HFF-Myc (cell line): Measurements from ENCODE around the gene STAC.

Experiments used
- DNase-seq: peaks from one replicate; pipeline ENCODE4 v3.0.0-alpha.2; 2011; ENCODE audit warnings: low read depth; ENCODE audit errors: extremely low read depth
- H3K4me3 ChIP-seq: replicated peaks from 2 replicates; pipeline ENCODE4 v1.5.1; 2011; ENCODE audit warnings: low read depth, mild to moderate bottlenecking, control low read depth, low read length
- TF ChIP-seq, protein P1 (sequence below): IDR thresholded peaks from 2 replicates; pipeline ENCODE4 v1.5.1; 2012; ENCODE audit warnings: mild to moderate bottlenecking, low read depth, low read length, control low read depth; ENCODE audit errors: missing control alignments

The STAC gene

DNA sequence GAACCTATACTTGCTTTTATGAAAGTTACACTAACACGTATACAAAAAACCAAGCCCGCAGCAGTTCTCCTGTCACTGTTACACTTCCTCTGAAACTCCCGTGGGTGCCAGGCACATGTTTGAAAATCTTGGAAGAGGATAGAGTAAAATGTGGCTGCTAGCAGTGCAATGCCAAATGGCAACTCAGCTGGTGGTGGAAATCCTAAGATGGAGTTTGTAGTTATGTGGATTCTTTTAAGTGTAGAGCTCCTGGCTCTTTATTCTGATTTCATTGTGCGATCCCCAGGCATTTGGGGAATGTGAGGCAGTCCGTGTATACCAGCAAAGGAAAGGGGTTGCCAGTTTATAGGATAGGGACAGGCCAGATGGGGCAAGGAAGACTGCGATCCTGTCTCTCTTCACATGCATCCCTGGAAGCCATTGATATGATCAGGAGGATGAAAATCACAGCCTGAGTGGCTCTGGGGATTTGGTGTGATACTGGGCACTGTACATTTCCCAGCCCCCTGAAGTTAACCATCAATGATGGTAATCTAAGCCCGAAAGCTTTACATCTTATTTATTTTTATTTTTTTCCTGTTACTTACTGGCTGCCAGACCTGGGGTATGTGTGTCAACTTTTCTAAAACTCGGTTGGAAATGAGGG, 1.1 kb downstream of the STAC start:
- peak overlapping the region; percentile 78 for H3K4me3 ChIP-seq
- TF ChIP-seq, protein P1, sequence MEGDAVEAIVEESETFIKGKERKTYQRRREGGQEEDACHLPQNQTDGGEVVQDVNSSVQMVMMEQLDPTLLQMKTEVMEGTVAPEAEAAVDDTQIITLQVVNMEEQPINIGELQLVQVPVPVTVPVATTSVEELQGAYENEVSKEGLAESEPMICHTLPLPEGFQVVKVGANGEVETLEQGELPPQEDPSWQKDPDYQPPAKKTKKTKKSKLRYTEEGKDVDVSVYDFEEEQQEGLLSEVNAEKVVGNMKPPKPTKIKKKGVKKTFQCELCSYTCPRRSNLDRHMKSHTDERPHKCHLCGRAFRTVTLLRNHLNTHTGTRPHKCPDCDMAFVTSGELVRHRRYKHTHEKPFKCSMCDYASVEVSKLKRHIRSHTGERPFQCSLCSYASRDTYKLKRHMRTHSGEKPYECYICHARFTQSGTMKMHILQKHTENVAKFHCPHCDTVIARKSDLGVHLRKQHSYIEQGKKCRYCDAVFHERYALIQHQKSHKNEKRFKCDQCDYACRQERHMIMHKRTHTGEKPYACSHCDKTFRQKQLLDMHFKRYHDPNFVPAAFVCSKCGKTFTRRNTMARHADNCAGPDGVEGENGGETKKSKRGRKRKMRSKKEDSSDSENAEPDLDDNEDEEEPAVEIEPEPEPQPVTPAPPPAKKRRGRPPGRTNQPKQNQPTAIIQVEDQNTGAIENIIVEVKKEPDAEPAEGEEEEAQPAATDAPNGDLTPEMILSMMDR, result no peak

DNA sequence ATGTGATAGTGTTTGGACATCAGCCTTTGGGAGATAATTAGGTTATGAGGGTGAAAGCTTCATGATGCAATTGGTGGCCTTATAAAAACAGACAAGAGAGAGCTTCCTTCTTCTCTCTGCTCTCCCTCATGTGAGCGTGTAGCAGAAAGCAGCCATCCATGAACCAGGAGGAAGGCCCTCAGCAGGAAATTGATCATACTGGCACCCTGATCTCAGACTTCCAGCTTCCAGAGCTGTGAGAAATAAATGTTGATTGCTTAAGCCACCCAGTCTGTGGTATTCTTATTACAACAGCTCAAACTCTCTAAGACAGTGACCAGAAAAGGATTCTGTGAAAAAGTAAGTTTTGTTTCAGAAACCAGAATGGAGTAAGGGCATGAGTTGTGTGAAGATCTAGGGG, 13.3 kb downstream of the STAC start:
- TF ChIP-seq, protein P1, result no peak
- no peak for DNase-seq
- H3K4me3 ChIP-seq, result no peak overlapping the region

More for the DNA sequence above, 1.1 kb downstream of the STAC start:
- no peak for DNase-seq

DNA sequence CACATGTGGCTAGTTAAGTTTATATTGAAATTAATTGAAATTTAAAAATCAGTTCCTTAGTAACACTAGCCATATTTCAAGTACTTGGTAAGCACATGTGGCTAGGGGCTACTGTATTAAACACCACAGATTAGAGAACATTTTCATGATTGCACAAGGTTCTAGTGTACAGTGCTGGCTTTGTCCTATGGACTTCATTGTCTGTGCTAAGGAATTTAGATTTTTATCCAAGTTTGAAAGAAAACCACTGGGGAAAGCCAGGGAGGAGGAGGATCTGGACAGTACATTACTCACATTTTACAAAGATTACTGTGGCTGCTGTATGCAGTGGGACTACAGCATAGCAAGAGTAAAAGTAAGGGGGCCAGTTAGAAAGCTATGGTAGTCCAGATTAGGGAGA, 13.9 kb downstream of the STAC start:
- TF ChIP-seq, protein P1, result no peak
- DNase-seq, result no peak
- no peak overlapping the region for H3K4me3 ChIP-seq

DNA sequence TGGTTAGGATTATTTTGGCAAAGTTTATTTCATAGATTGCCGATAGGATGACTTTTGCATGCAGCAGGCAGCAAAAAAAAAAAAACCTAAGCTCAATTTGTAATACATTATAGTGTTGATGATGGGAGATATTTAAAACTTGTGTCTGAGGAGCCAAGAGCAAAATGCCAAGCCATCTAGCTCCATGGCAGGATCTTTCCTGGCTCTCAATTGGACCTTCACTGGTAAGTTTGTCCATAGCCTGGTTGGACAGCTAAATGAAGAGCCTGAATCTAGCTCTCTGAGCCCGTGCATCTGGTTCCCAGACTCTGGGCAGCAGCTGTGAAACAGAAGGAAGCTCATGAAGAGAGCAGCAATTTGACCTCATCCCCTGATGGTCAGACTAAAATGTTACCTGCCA, 17.5 kb downstream of the STAC start:
- H3K4me3 ChIP-seq, result no peak overlapping the region
- peak; percentile 37 for DNase-seq
- TF ChIP-seq, protein P1, result no peak

DNA sequence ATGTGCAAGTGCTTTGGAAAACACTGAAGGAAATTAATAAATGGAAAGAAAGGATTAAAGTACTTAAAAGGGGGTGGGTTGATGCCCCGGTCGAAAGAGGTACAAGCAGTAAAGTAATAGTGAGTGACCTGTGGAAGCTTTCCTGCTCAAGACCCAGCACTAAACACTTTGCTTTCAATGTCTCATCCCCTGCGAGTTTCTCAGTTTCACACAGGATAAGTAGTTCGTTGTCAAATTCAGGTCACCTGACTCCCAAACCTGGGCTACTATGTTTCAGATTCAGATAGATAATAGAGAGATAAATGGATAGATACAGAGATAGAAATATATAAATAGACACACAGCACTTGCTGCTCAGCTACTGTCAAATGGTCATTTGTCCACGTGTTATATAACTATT, 19.6 kb downstream of the STAC start:
- no peak overlapping the region for H3K4me3 ChIP-seq
- no peak for DNase-seq

DNA sequence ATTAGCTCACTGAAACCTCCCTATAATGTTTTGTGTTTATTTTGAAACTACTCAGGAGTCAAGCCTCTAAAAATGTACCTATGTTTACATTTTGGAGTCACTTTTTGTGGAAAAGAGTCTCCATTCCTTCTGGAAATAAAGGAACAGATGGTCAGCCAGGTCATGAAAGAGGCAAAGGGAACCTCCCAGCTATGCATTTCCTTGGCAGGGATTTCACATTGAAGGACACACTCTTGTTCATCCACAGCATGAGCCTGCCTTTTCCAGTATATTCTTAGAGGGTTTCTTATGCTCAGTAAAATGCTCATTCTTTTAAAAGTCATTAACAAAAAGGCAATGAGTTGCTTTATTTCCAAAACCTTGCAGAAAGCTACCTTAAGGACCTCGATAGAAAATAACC, 20.8 kb downstream of the STAC start:
- no peak for DNase-seq
- TF ChIP-seq, protein P1, result no peak
- no peak overlapping the region for H3K4me3 ChIP-seq

More for the DNA sequence above, 19.6 kb downstream of the STAC start:
- TF ChIP-seq, protein P1, result no peak

DNA sequence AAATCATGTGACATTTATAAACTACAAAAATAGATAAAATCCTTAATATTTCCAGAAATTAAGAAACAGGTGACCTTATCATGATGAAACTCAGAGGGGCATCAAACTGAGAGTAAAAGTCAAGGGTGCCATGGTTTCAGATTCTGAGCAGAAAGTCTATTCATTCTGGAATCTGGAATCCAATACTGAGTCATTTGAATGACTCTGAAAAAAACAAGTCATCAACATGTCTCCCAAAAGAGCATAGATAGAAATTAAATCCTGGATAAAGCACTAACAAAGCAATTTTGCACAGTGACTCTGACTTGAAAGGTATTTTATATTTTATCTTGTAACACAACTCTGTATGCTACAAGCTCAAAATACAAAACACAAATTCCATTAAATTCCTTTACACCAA, 23.4 kb downstream of the STAC start:
- H3K4me3 ChIP-seq, result no peak overlapping the region
- no peak for DNase-seq
- TF ChIP-seq, protein P1, result no peak
